Fibroblast of lung (primary cell): ENCODE results near the gene TMEM89. TPM values are rescaled to one million over a fixed set of nuclear protein-coding genes. Genes with fewer than 3 reads are reported as not detected.

Experiments used
- DNase-seq, 2 donors: peaks; one replicate each; pipeline versions ENCODE4 v3.0.0 to v3.0.0-alpha.2; 2010; ENCODE audit warnings: low read depth in 2 of 2
- H2AFZ ChIP-seq: 2 replicates; pipeline ENCODE4 v1.5.1; 2012; ENCODE audit warnings: low read length, control low read depth, inconsistent platforms
- H3K27ac ChIP-seq: 2 replicates; pipeline ENCODE4 v1.5.1; 2011; ENCODE audit warnings: low read length, control low read depth; ENCODE audit not compliant: insufficient read depth
- H3K27me3 ChIP-seq: 2 replicates; pipeline ENCODE4 v1.5.1; 2011; ENCODE audit warnings: mild to moderate bottlenecking, low read length; ENCODE audit not compliant: control insufficient read depth, insufficient read depth
- H3K36me3 ChIP-seq: 2 replicates; pipeline ENCODE4 v1.5.1; 2011; ENCODE audit warnings: low read length; ENCODE audit not compliant: control insufficient read depth, insufficient read depth
- H3K4me1 ChIP-seq: 2 replicates; pipeline ENCODE4 v1.5.1; 2011; ENCODE audit warnings: low read length; ENCODE audit not compliant: control insufficient read depth, insufficient read depth; ENCODE audit errors: extremely low read depth
- H3K4me2 ChIP-seq: 2 replicates; pipeline ENCODE4 v1.5.1; 2011; ENCODE audit warnings: low read length, control low read depth; ENCODE audit not compliant: insufficient read depth; ENCODE audit errors: extremely low read depth
- H3K4me3 ChIP-seq, 4 experiments: fragments of 200-600 bp in 1 of 4; sonication (generic) in 1 of 4; replicated peaks in 1 of 4; 2 replicates each; pipeline ENCODE4 v1.5.1; 2011 to 2016; ENCODE audit warnings: low read length in 4 of 4, low read depth in 3 of 4, mild to moderate bottlenecking in 3 of 4, control low read depth in 2 of 4, inconsistent platforms in 1 of 4, mixed read lengths in 1 of 4; ENCODE audit not compliant: insufficient read depth in 1 of 4; ENCODE audit errors: control extremely low read depth in 1 of 4
- H3K79me2 ChIP-seq: 2 replicates; pipeline ENCODE4 v1.5.1; 2012; ENCODE audit warnings: mild to moderate bottlenecking, low read length, inconsistent platforms; ENCODE audit not compliant: control insufficient read depth, insufficient read depth
- H3K9ac ChIP-seq: 2 replicates; pipeline ENCODE4 v1.5.1; 2011; ENCODE audit warnings: mild to moderate bottlenecking, low read length, control low read depth; ENCODE audit not compliant: insufficient read depth
- H3K9me3 ChIP-seq: 2 replicates; pipeline ENCODE4 v1.5.1; 2012; ENCODE audit warnings: low read depth, low read length; ENCODE audit not compliant: control insufficient read depth, insufficient read depth
- H4K20me1 ChIP-seq: 2 replicates; pipeline ENCODE4 v1.5.1; 2011; ENCODE audit warnings: low read length; ENCODE audit not compliant: control insufficient read depth, insufficient read depth; ENCODE audit errors: extremely low read depth
- EZH2 ChIP-seq: IDR thresholded peaks from 2 replicates; pipeline ENCODE4 v1.5.1; 2012; ENCODE audit warnings: low read length, control low read depth, mild to moderate bottlenecking; ENCODE audit errors: missing control alignments
- polyA plus RNA-seq, 2 donors: library from polyadenylated mRNA; depleted of rRNA in 1 of 2; stranded (reverse) in 1 of 2; unstranded in 1 of 2; fragments of >200 nt; gene quantifications; 2 replicates each; pipeline ENCODE4 v1.2.1, GENCODE V29; 2011 to 2012; ENCODE audit warnings: missing spikeins in 1 of 2
- total RNA-seq: library from RNA; depleted of rRNA; stranded (reverse); fragments of >200 nt; gene quantifications from 2 replicates; pipeline ENCODE4 v1.2.1, GENCODE V29; 2014
- TF ChIP-seq, protein P1 (sequence below), 2 donors: IDR thresholded peaks in 1 of 2; conservative IDR thresholded peaks in 1 of 2; 1 replicate in 1 of 2; 2 replicates in 1 of 2; pipeline ENCODE4 v1.5.1; 2011 to 2012; ENCODE audit warnings: low read length in 2 of 2, control low read depth in 1 of 2, inconsistent platforms in 1 of 2, low read depth in 1 of 2, mild to moderate bottlenecking in 1 of 2

The TMEM89 gene
- total and polyA plus RNA-seq, 2 donors (not counting 1 experiment from before 2014, with no cell fraction given), result not detected

DNA sequence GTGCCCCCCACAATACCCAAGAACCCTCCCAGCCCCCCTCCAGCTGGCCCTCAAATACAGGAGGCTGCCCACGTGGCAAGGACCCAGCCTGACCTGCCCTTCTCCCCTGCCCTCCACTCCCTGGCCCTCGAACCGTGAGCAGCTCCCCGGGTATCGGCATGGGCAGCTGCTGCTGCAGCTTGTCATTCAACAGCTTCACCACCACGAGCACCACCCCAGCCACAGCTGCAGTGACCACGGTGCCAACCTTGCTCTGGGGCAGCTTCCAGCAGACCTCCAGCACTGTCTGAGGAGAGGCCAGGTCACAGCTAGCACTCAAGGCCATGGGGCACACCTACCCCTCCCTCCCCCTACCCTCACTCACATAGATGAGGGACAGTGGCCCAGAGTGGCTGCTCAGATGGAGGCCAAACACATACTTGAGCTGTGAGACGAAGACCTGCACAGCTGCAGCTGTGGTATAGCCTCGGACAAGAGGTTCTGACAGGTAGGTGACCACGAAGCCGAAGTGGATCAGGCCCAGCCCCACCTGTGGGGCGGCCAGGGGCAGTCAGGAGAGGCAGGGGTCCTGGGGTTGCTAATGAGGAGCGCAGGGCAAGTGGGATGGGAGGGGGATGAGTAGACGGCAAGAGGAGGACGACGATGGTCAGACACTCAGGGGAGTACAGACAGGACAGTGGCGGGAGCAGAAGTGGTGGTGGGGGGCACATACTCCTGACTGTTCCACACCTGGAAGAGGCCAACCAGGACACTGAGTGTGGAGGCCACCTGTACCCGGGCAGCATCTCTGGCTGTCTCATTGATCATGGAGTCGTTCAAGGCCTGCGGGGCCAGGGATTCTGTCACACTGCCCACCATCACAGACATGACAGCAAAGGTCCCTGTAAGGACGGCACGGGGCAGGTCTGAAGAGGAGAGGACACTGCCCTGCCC lies 10.2 kb upstream of the TMEM89 start:
- Histone ChIP-seq H3K79me2 (peaks cover 6% of the 10 kb centered on the region), H3K4me3 (no peak overlapping the region), H3K27ac (no peak overlapping the region), H3K4me1 (peaks cover 6% of the 10 kb centered on the region), H3K36me3 (peaks cover 30% of the 10 kb centered on the region), H3K27me3 (no peaks in the 10 kb centered on the region), H3K4me2 (no peak overlapping the region), H4K20me1 (no peaks in the 10 kb centered on the region), H3K9me3 (no peaks in the 10 kb centered on the region), H2AFZ (no peak overlapping the region), H3K9ac (no peak overlapping the region)
- TF ChIP-seq EZH2, result no peak
- TF ChIP-seq, protein P1, sequence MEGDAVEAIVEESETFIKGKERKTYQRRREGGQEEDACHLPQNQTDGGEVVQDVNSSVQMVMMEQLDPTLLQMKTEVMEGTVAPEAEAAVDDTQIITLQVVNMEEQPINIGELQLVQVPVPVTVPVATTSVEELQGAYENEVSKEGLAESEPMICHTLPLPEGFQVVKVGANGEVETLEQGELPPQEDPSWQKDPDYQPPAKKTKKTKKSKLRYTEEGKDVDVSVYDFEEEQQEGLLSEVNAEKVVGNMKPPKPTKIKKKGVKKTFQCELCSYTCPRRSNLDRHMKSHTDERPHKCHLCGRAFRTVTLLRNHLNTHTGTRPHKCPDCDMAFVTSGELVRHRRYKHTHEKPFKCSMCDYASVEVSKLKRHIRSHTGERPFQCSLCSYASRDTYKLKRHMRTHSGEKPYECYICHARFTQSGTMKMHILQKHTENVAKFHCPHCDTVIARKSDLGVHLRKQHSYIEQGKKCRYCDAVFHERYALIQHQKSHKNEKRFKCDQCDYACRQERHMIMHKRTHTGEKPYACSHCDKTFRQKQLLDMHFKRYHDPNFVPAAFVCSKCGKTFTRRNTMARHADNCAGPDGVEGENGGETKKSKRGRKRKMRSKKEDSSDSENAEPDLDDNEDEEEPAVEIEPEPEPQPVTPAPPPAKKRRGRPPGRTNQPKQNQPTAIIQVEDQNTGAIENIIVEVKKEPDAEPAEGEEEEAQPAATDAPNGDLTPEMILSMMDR (conservative IDR thresholded peaks at IDR 0.05 in 1 of 2, IDR thresholded peaks at IDR 0.05 in 1 of 2; ENCODE audit: low read depth in 1 of 2, low read length in 2 of 2), result no peak
- no peak for DNase-seq

DNA sequence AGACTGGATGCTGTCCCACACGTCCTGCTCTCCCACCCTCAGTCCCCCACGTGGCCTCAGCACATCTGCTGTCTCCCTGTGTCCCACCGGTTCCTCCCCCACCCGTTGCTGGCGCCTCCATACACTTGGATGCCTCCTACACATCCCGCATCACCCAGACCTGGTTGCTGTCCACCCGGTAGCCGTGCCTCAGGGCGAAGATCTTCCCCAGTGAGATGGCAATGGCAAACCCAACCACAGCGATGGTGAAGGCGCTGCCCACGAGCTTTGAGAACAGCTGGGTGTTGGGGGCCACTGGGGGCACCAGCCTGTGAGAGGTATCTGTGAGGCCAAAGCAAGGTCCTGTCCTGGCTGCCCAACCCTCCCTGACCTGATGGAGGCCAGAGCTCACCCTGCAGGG lies 9.3 kb upstream of the TMEM89 start:
- TF ChIP-seq, protein P1 (conservative IDR thresholded peaks at IDR 0.05 in 1 of 2, IDR thresholded peaks at IDR 0.05 in 1 of 2; ENCODE audit: low read depth in 1 of 2, low read length in 2 of 2), result no peak
- TF ChIP-seq EZH2, result no peak
- H3K27ac ChIP-seq, result no peak overlapping the region
- H3K4me2 ChIP-seq, result no peak overlapping the region
- H3K9ac ChIP-seq, result no peak overlapping the region
- H4K20me1 ChIP-seq, result no peaks in the 10 kb centered on the region
- no peaks in the 10 kb centered on the region for H3K9me3 ChIP-seq
- H3K36me3 ChIP-seq, result peaks cover 33% of the 10 kb centered on the region
- no peaks in the 10 kb centered on the region for H3K27me3 ChIP-seq
- H2AFZ ChIP-seq, result no peak overlapping the region
- H3K4me1 ChIP-seq, result peaks cover 6% of the 10 kb centered on the region
- peaks cover 6% of the 10 kb centered on the region for H3K79me2 ChIP-seq
- H3K4me3 ChIP-seq, result no peak overlapping the region
- no peak for DNase-seq

DNA sequence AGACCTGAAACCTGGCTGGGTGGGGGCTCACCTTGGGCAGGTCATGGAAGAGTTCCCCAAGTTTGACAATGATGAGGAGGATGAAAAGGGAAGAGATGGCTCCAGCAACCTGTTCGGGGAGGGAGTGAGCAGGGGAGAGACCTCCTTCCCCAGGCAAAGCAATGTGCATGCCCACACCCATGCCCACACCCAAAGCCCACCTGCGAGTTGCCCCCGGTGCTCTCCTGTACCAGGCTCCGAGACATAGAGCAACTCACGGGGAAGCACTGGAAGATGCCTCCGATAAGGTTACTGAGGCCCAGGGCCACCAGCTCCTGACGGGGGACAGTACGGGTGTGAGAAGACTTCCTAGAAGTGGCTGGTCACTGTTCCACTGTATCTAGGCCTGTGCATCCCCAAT lies 8.8 kb upstream of the TMEM89 start:
- Histone ChIP-seq H3K9me3 (no peaks in the 10 kb centered on the region), H3K4me2 (no peak overlapping the region), H3K9ac (no peak overlapping the region), H3K79me2 (peaks cover 6% of the 10 kb centered on the region), H3K27ac (no peak overlapping the region), H2AFZ (no peak overlapping the region), H3K4me1 (peaks cover 6% of the 10 kb centered on the region), H4K20me1 (no peaks in the 10 kb centered on the region), H3K27me3 (no peaks in the 10 kb centered on the region), H3K4me3 (no peak overlapping the region), H3K36me3 (peaks cover 36% of the 10 kb centered on the region)
- DNase-seq, result no peak
- TF ChIP-seq, protein P1 (conservative IDR thresholded peaks at IDR 0.05 in 1 of 2, IDR thresholded peaks at IDR 0.05 in 1 of 2; ENCODE audit: low read depth in 1 of 2, low read length in 2 of 2), result no peak
- TF ChIP-seq EZH2, result no peak
